Measurements from ENCODE around the gene SORT1.

SORT1 gene

GRCh38 chr1:109392788-109393616 lies 4.7 kb downstream of the SORT1 start:
- H3K4me3 ChIP-seq (ENCODE audit: low read length), result no peak overlapping the region
- TF ChIP-seq ZNF274 (IDR thresholded peaks at IDR 0.05; ENCODE audit: low read depth, low read length), result no peak

GRCh38 chr1:109392037-109392787 lies 5.5 kb downstream of the SORT1 start:
- peak overlapping the region; percentile 56; the same call in 1 of the 2 replicates for H3K4me3 ChIP-seq (ENCODE audit: low read length)
- no peak for TF ChIP-seq ZNF274 (IDR thresholded peaks at IDR 0.05; ENCODE audit: low read depth, low read length)

- TF ChIP-seq ZNF274 (IDR thresholded peaks at IDR 0.05; ENCODE audit: low read depth, low read length), result no peak
These were observed 6.1 kb downstream of the SORT1 start for GRCh38 chr1:109391626-109392025.

GRCh38 chr1:109391157-109391556 lies 6.6 kb downstream of the SORT1 start:
- TF ChIP-seq ZNF274 (IDR thresholded peaks at IDR 0.05; ENCODE audit: low read depth, low read length), result no peak
- no peak overlapping the region; the same call in 1 of the 2 replicates for H3K4me3 ChIP-seq (ENCODE audit: low read length)

More at GRCh38 chr1:109391626-109392025, 6.1 kb downstream of the SORT1 start:
- no peak overlapping the region for H3K4me3 ChIP-seq (ENCODE audit: low read length)

- H3K4me3 ChIP-seq (ENCODE audit: low read length), result no peak overlapping the region
- TF ChIP-seq ZNF274 (IDR thresholded peaks at IDR 0.05; ENCODE audit: low read depth, low read length), result no peak
These were observed 7.9 kb downstream of the SORT1 start for GRCh38 chr1:109389638-109390341.

- TF ChIP-seq ZNF274 (IDR thresholded peaks at IDR 0.05; ENCODE audit: low read depth, low read length), result no peak
- H3K4me3 ChIP-seq (ENCODE audit: low read length), result no peak overlapping the region
These were observed 8.7 kb downstream of the SORT1 start for GRCh38 chr1:109388884-109389637.

- no peak for TF ChIP-seq ZNF274 (IDR thresholded peaks at IDR 0.05; ENCODE audit: low read depth, low read length)
- H3K4me3 ChIP-seq (ENCODE audit: low read length), result no peak overlapping the region
These were observed 9.5 kb downstream of the SORT1 start for GRCh38 chr1:109388208-109388711.

- no peak for TF ChIP-seq ZNF274 (IDR thresholded peaks at IDR 0.05; ENCODE audit: low read depth, low read length)
- no peak overlapping the region for H3K4me3 ChIP-seq (ENCODE audit: low read length)
These were observed 11.5 kb downstream of the SORT1 start for GRCh38 chr1:109386054-109386717.

GRCh38 chr1:109385417-109385816 lies 12.3 kb downstream of the SORT1 start:
- H3K4me3 ChIP-seq (ENCODE audit: low read length), result no peak overlapping the region
- no peak for TF ChIP-seq ZNF274 (IDR thresholded peaks at IDR 0.05; ENCODE audit: low read depth, low read length)

- no peak overlapping the region for H3K4me3 ChIP-seq (ENCODE audit: low read length)
- no peak for TF ChIP-seq ZNF274 (IDR thresholded peaks at IDR 0.05; ENCODE audit: low read depth, low read length)
These were observed 13.9 kb downstream of the SORT1 start for GRCh38 chr1:109383854-109384253.

- no peak for TF ChIP-seq ZNF274 (IDR thresholded peaks at IDR 0.05; ENCODE audit: low read depth, low read length)
These were observed 14.5 kb downstream of the SORT1 start for GRCh38 chr1:109383087-109383779.

GRCh38 chr1:109381573-109381972 lies 16.1 kb downstream of the SORT1 start:
- no peak overlapping the region for H3K4me3 ChIP-seq (ENCODE audit: low read length)
- TF ChIP-seq ZNF274 (IDR thresholded peaks at IDR 0.05; ENCODE audit: low read depth, low read length), result no peak

More at GRCh38 chr1:109383087-109383779, 14.5 kb downstream of the SORT1 start:
- H3K4me3 ChIP-seq (ENCODE audit: low read length), result no peak overlapping the region
